Activated T-helper 2 cell treated with anti-CD3 and anti-CD28 coated beads, Interferon-gamma antibody, Interleukin-2, Interleukin-4, amounts not matched to agents 10 μg/mL and 5 μg/mL and 100 μg/mL, durations not matched to agents 14 hours and 24 hours and 36 hours (primary cell): Measurements from ENCODE around the gene SIPA1L3. TPM values are rescaled to one million over a fixed set of nuclear protein-coding genes. Genes with fewer than 3 reads are reported as not detected.

Source experiments
- DNase-seq: peaks from one replicate; pipeline ENCODE4 v3.0.0; 2021; ENCODE audit warnings: low spot score
- H3K27ac Mint-ChIP-seq: one replicate; pipeline ENCODE4 v1.8.0; 2021; ENCODE audit warnings: mixed read lengths
- H3K27me3 Mint-ChIP-seq: one replicate; pipeline ENCODE4 v1.8.0; 2021; ENCODE audit warnings: low read depth, mixed read lengths
- H3K36me3 Mint-ChIP-seq: one replicate; pipeline ENCODE4 v1.8.0; 2021; ENCODE audit warnings: low read depth, mixed read lengths
- H3K4me1 Mint-ChIP-seq: one replicate; pipeline ENCODE4 v1.8.0; 2021; ENCODE audit warnings: low read depth, mixed read lengths
- H3K4me3 Mint-ChIP-seq: one replicate; pipeline ENCODE4 v1.8.0; 2021; ENCODE audit warnings: low read depth, mild to moderate bottlenecking, moderate library complexity, mixed read lengths
- H3K9me3 Mint-ChIP-seq: one replicate; pipeline ENCODE4 v1.8.0; 2021; ENCODE audit warnings: mixed read lengths
- intact Hi-C: fragments of 100-400 bp; cut with micrococcal nuclease; formaldehyde crosslinking; loops from one replicate; pipeline ENCODE4 v1.15.1; 2023
- total RNA-seq: library from RNA; stranded (reverse); gene quantifications from 2 replicates; pipeline ENCODE4 v1.2.3, GENCODE V29; 2022

SIPA1L3 gene
- total RNA-seq, 1 donor from 2014 or later, result 15.9 TPM

GRCh38 chr19:38182536-38183210 lies 275.7 kb downstream of the SIPA1L3 start:
- H3K4me1 Mint-ChIP-seq, result no peaks in the 10 kb centered on the region
- no peak for DNase-seq
- intact Hi-C loops, result no loop called here
- H3K27ac Mint-ChIP-seq, result no peak overlapping the region
- H3K4me3 Mint-ChIP-seq, result no peak overlapping the region
- H3K36me3 Mint-ChIP-seq, result peaks cover 4% of the 10 kb centered on the region
- no peaks in the 10 kb centered on the region for H3K27me3 Mint-ChIP-seq
- peaks cover 8% of the 10 kb centered on the region for H3K9me3 Mint-ChIP-seq

GRCh38 chr19:38183251-38183897 lies 276.4 kb downstream of the SIPA1L3 start:
- DNase-seq, result no peak
- H3K27ac Mint-ChIP-seq, result no peak overlapping the region
- H3K36me3 Mint-ChIP-seq, result peaks cover 4% of the 10 kb centered on the region
- intact Hi-C loops, result no loop called here
- no peak overlapping the region for H3K4me3 Mint-ChIP-seq
- no peaks in the 10 kb centered on the region for H3K4me1 Mint-ChIP-seq
- H3K27me3 Mint-ChIP-seq, result no peaks in the 10 kb centered on the region
- H3K9me3 Mint-ChIP-seq, result peaks cover 8% of the 10 kb centered on the region

- H3K9me3 Mint-ChIP-seq, result peaks cover 5% of the 10 kb centered on the region
- H3K4me3 Mint-ChIP-seq, result no peak overlapping the region
- DNase-seq, result no peak
- no peaks in the 10 kb centered on the region for H3K4me1 Mint-ChIP-seq
- H3K27ac Mint-ChIP-seq, result no peak overlapping the region
- H3K27me3 Mint-ChIP-seq, result no peaks in the 10 kb centered on the region
- intact Hi-C loops, result no loop called here
- H3K36me3 Mint-ChIP-seq, result peaks cover 4% of the 10 kb centered on the region
Observed at GRCh38 chr19:38184815-38185214, 277.8 kb downstream of the SIPA1L3 start.

- Mint-ChIP-seq H3K27me3 (no peaks in the 10 kb centered on the region), H3K9me3 (peaks cover 5% of the 10 kb centered on the region), H3K36me3 (peaks cover 4% of the 10 kb centered on the region), H3K4me1 (no peaks in the 10 kb centered on the region), H3K4me3 (no peak overlapping the region), H3K27ac (no peak overlapping the region)
- DNase-seq, result no peak
- intact Hi-C loops, result no loop called here
Observed at GRCh38 chr19:38185562-38185961, 278.6 kb downstream of the SIPA1L3 start.

- intact Hi-C loops, result no loop called here
Observed at GRCh38 chr19:38190061-38190460, 283.1 kb downstream of the SIPA1L3 start.

GRCh38 chr19:38190793-38191192 lies 283.8 kb downstream of the SIPA1L3 start:
- H3K9me3 Mint-ChIP-seq, result no peaks in the 10 kb centered on the region
- no peaks in the 10 kb centered on the region for H3K36me3 Mint-ChIP-seq
- H3K27me3 Mint-ChIP-seq, result no peaks in the 10 kb centered on the region
- H3K4me1 Mint-ChIP-seq, result no peaks in the 10 kb centered on the region
- H3K27ac Mint-ChIP-seq, result no peak overlapping the region
- no peak overlapping the region for H3K4me3 Mint-ChIP-seq
- intact Hi-C loops, result no loop called here
- DNase-seq, result no peak

More at GRCh38 chr19:38190061-38190460, 283.1 kb downstream of the SIPA1L3 start:
- H3K27me3 Mint-ChIP-seq, result no peaks in the 10 kb centered on the region
- no peaks in the 10 kb centered on the region for H3K4me1 Mint-ChIP-seq
- no peaks in the 10 kb centered on the region for H3K9me3 Mint-ChIP-seq
- H3K4me3 Mint-ChIP-seq, result no peak overlapping the region
- H3K36me3 Mint-ChIP-seq, result no peaks in the 10 kb centered on the region
- DNase-seq, result no peak
- no peak overlapping the region for H3K27ac Mint-ChIP-seq

- no peaks in the 10 kb centered on the region for H3K27me3 Mint-ChIP-seq
Observed at GRCh38 chr19:38191747-38192146, 284.7 kb downstream of the SIPA1L3 start.

GRCh38 chr19:38193445-38193844 lies 286.4 kb downstream of the SIPA1L3 start:
- intact Hi-C loops, result no loop called here
- Mint-ChIP-seq H3K36me3 (no peaks in the 10 kb centered on the region), H3K4me3 (no peak overlapping the region), H3K27ac (no peak overlapping the region), H3K27me3 (no peaks in the 10 kb centered on the region), H3K9me3 (no peaks in the 10 kb centered on the region), H3K4me1 (no peaks in the 10 kb centered on the region)
- DNase-seq, result no peak

More at GRCh38 chr19:38191747-38192146, 284.7 kb downstream of the SIPA1L3 start:
- H3K9me3 Mint-ChIP-seq, result no peaks in the 10 kb centered on the region
- H3K4me3 Mint-ChIP-seq, result no peak overlapping the region
- H3K36me3 Mint-ChIP-seq, result no peaks in the 10 kb centered on the region
- H3K27ac Mint-ChIP-seq, result no peak overlapping the region
- no peak for DNase-seq
- no peaks in the 10 kb centered on the region for H3K4me1 Mint-ChIP-seq
- intact Hi-C loops, result no loop called here

- H3K9me3 Mint-ChIP-seq, result no peaks in the 10 kb centered on the region
- no peak for DNase-seq
- no peaks in the 10 kb centered on the region for H3K36me3 Mint-ChIP-seq
- no peak overlapping the region for H3K4me3 Mint-ChIP-seq
- H3K27me3 Mint-ChIP-seq, result no peaks in the 10 kb centered on the region
- no peaks in the 10 kb centered on the region for H3K4me1 Mint-ChIP-seq
- no peak overlapping the region for H3K27ac Mint-ChIP-seq
- intact Hi-C loops, result no loop called here
Observed at GRCh38 chr19:38194061-38194701, 287.2 kb downstream of the SIPA1L3 start.

- Mint-ChIP-seq H3K4me3 (no peak overlapping the region), H3K27me3 (no peaks in the 10 kb centered on the region), H3K36me3 (no peaks in the 10 kb centered on the region), H3K4me1 (no peaks in the 10 kb centered on the region), H3K9me3 (no peaks in the 10 kb centered on the region), H3K27ac (no peak overlapping the region)
- intact Hi-C loops, result no loop called here
- DNase-seq, result no peak
Observed at GRCh38 chr19:38195237-38195636, 288.2 kb downstream of the SIPA1L3 start.

- no peaks in the 10 kb centered on the region for H3K4me1 Mint-ChIP-seq
- H3K36me3 Mint-ChIP-seq, result no peaks in the 10 kb centered on the region
- no peak for DNase-seq
- H3K4me3 Mint-ChIP-seq, result no peak overlapping the region
- no peak overlapping the region for H3K27ac Mint-ChIP-seq
- no peaks in the 10 kb centered on the region for H3K9me3 Mint-ChIP-seq
- intact Hi-C loops, result no loop called here
- H3K27me3 Mint-ChIP-seq, result no peaks in the 10 kb centered on the region
Observed at GRCh38 chr19:38196245-38196837, 289.3 kb downstream of the SIPA1L3 start.

GRCh38 chr19:38196948-38197656 lies 290.1 kb downstream of the SIPA1L3 start:
- no peak for DNase-seq
- no peaks in the 10 kb centered on the region for H3K9me3 Mint-ChIP-seq
- H3K4me3 Mint-ChIP-seq, result no peak overlapping the region
- H3K27me3 Mint-ChIP-seq, result no peaks in the 10 kb centered on the region
- H3K4me1 Mint-ChIP-seq, result no peaks in the 10 kb centered on the region
- H3K27ac Mint-ChIP-seq, result no peak overlapping the region
- H3K36me3 Mint-ChIP-seq, result no peaks in the 10 kb centered on the region
- intact Hi-C loops, result no loop called here
